ENCODE measurements around the gene CSF2. TPM values are rescaled to one million over a fixed set of nuclear protein-coding genes. Genes with fewer than 3 reads are reported as not detected.
A peak's percentile ranks its signal among the peaks of the same experiment; 100 is the strongest.

CSF2 gene
- polyA plus RNA-seq, 1 experiment: not detected

- Histone ChIP-seq H3K27ac (ENCODE audit: low read depth, low read length) (no peak overlapping the region), H3K4me3 (ENCODE audit: low read depth, low read length) (no peak overlapping the region), H3K9me3 (ENCODE audit: control insufficient read depth, insufficient read depth, low read length) (no peaks in the 10 kb centered on the region; the same call in 1 of the 2 replicates), H3K27me3 (ENCODE audit: control insufficient read depth, insufficient read depth, low read length) (peaks cover 16% of the 10 kb centered on the region)
- ChIA-PET POLR2A (no interaction called here), CTCF (interaction anchor here (0.9 to 1.0 kb wide), 2 partner anchors 120 kb away, joined by 3 read pairs; no protein-coding TSS in a partner anchor)
- TF ChIP-seq CTCF (IDR thresholded peaks at IDR 0.05; ENCODE audit: low read depth, low read length): no peak
- no peak for DNase-seq (ENCODE audit: low read depth, low spot score)
These were observed 13.7 kb upstream of the CSF2 start for GRCh38 chr5:132059696-132060500.

- Histone ChIP-seq H3K27ac (ENCODE audit: low read depth, low read length) (no peak within 1 kb of the TSS), H3K4me3 (ENCODE audit: low read depth, low read length) (no peak within 1 kb of the TSS), H3K9me3 (ENCODE audit: control insufficient read depth, insufficient read depth, low read length) (no peaks in the 10 kb centered on the region; the same call in 1 of the 2 replicates), H3K27me3 (ENCODE audit: control insufficient read depth, insufficient read depth, low read length) (peaks cover 16% of the 10 kb centered on the region)
- no peak for TF ChIP-seq CTCF (IDR thresholded peaks at IDR 0.05; ENCODE audit: low read depth, low read length)
- POLR2A ChIA-PET: no interaction called here
- no peak for DNase-seq (ENCODE audit: low read depth, low spot score)
- CTCF ChIA-PET: interaction anchor here (1.0 to 4.6 kb wide), 3 partner anchors 113 to 472 kb away, joined by 3 to 55 read pairs (median 3); no protein-coding TSS in a partner anchor
These were observed 13.0 kb upstream of the CSF2 start, which contains the start of gene IL3 for GRCh38 chr5:132060501-132061161. Gene IL3 (plus strand): TSS chr5:132060655. CDS start chr5:132060707, 52 bp downstream.

- CTCF ChIA-PET: interaction anchor here (0.5 to 5.0 kb wide), 42 partner anchors 9 to 894 kb away, joined by 3 to 55 read pairs (median 4); partner anchors contain the start of genes CSF2 and P4HA2
- Histone ChIP-seq H3K4me3 (ENCODE audit: low read depth, low read length) (no peak overlapping the region), H3K27me3 (ENCODE audit: control insufficient read depth, insufficient read depth, low read length) (peaks cover 8% of the 10 kb centered on the region), H3K9me3 (ENCODE audit: control insufficient read depth, insufficient read depth, low read length) (no peaks in the 10 kb centered on the region; the same call in 1 of the 2 replicates), H3K27ac (ENCODE audit: low read depth, low read length) (no peak overlapping the region)
- peak; percentile 30 for DNase-seq (ENCODE audit: low read depth, low spot score)
- TF ChIP-seq CTCF (IDR thresholded peaks at IDR 0.05; ENCODE audit: low read depth, low read length): peak; percentile 97
- POLR2A ChIA-PET: no interaction called here
These were observed 10.3 kb upstream of the CSF2 start for GRCh38 chr5:132063090-132063911.

DNA sequence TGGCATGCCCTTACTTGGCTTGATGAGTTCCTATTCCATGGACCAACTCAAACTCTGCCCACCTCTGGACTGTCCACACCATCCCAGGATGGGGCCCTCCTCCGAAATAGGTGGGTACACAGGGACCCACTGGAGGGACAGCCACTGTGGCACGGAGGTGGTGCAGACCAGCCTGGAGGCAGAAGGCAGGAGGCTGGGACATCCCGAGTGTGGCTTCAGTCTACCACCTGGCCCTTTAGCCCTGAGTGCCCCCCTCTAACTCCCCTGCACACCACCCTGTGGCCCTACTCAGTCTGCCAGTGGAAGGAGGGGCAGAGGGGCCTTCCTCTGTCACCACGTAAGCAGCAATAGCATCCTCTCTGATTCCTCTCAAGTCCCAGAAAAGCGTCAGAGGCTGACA lies 9.4 kb upstream of the CSF2 start:
- H3K27ac ChIP-seq (ENCODE audit: low read depth, low read length): no peak overlapping the region
- H3K27me3 ChIP-seq (ENCODE audit: control insufficient read depth, insufficient read depth, low read length): peaks cover 4% of the 10 kb centered on the region
- no peak for DNase-seq (ENCODE audit: low read depth, low spot score)
- H3K9me3 ChIP-seq (ENCODE audit: control insufficient read depth, insufficient read depth, low read length): no peaks in the 10 kb centered on the region; the same call in 1 of the 2 replicates
- POLR2A ChIA-PET: no interaction called here
- no peak overlapping the region for H3K4me3 ChIP-seq (ENCODE audit: low read depth, low read length)
- TF ChIP-seq CTCF (IDR thresholded peaks at IDR 0.05; ENCODE audit: low read depth, low read length): no peak
- CTCF ChIA-PET: interaction anchor here (0.6 to 5.0 kb wide), 25 partner anchors 10 to 638 kb away, joined by 3 to 55 read pairs (median 6); partner anchors contain the start of genes CSF2 and P4HA2
